ENCODE measurements around the gene ARHGEF16. TPM values are rescaled to one million over a fixed set of nuclear protein-coding genes. Genes with fewer than 3 reads are reported as not detected.

ARHGEF16 gene
- polyA plus RNA-seq, 1 of the 3 experiments (the other 2 are of a cell fraction): 0.18 TPM

- H3K9me3 ChIP-seq: no peaks in the 10 kb centered on the region
- no peaks in the 10 kb centered on the region for H3K79me2 ChIP-seq (ENCODE audit: insufficient read depth)
- H3K27me3 ChIP-seq (ENCODE audit: insufficient read depth): no peaks in the 10 kb centered on the region
- H2AFZ ChIP-seq (ENCODE audit: low read depth): no peak overlapping the region
- no peaks in the 10 kb centered on the region for H4K20me1 ChIP-seq (ENCODE audit: insufficient read depth)
- no peak overlapping the region for H3K9ac ChIP-seq
- TF ChIP-seq RFX5 (IDR thresholded peaks at IDR 0.05; ENCODE audit: low read length) (no peak), GABPA (IDR thresholded peaks at IDR 0.05; ENCODE audit: low read depth) (no peak), RAD21 (IDR thresholded peaks at IDR 0.05; ENCODE audit: low read length) (no peak), RXRA (IDR thresholded peaks at IDR 0.05; ENCODE audit: borderline replicate concordance, low read depth) (no peak), SMC3 (IDR thresholded peaks at IDR 0.05; ENCODE audit: low read depth, low read length) (no peak), JUND (IDR thresholded peaks at IDR 0.05) (no peak), RCOR1 (IDR thresholded peaks at IDR 0.05; ENCODE audit: low read length) (no peak), SIN3A (IDR thresholded peaks at IDR 0.05; ENCODE audit: borderline replicate concordance, low read depth, low read length) (no peak), EZH2phosphoT487 (IDR thresholded peaks at IDR 0.05; ENCODE audit: borderline replicate concordance, low read depth) (no peak), GATA2 (CRISPR knock-in tag; IDR thresholded peaks at IDR 0.05) (no peak), CHD2 (IDR thresholded peaks at IDR 0.05; ENCODE audit: low read length, partially characterized antibody) (no peak), CTCF (IDR thresholded peaks at IDR 0.05) (no peak), USF1 (IDR thresholded peaks at IDR 0.05; ENCODE audit: borderline replicate concordance, low read depth) (no peak), ELF1 (IDR thresholded peaks at IDR 0.05) (no peak), MXI1 (IDR thresholded peaks at IDR 0.05; ENCODE audit: low read depth, low read length) (no peak), FOXM1 (IDR thresholded peaks at IDR 0.05; ENCODE audit: low read depth) (no peak), MAX (IDR thresholded peaks at IDR 0.05; ENCODE audit: low read depth) (no peak), TEAD4 (IDR thresholded peaks at IDR 0.05; ENCODE audit: borderline replicate concordance, insufficient read depth) (no peak), FOSL2 (IDR thresholded peaks at IDR 0.05; ENCODE audit: borderline replicate concordance, low read depth) (no peak)
- H3K4me2 ChIP-seq: no peak overlapping the region
- H3K9me2 ChIP-seq: no peaks in the 10 kb centered on the region
- peaks cover 0 to 7% of the 10 kb centered on the region in 2 experiments; a peak in 2 of 4 replicates for H3K4me1 ChIP-seq (ENCODE audit: control insufficient read depth in 1 of 2, insufficient read depth in 2 of 2, low read depth in 1 of 2, low read length in 1 of 2)
- POLR2A ChIA-PET: no interaction called here
- no peaks in the 10 kb centered on the region for H3F3A ChIP-seq (replicated peaks; ENCODE audit: insufficient read depth)
- no peak overlapping the region for H3K27ac ChIP-seq (ENCODE audit: low read depth in 2 of 2, low read length in 1 of 2)
- no peak overlapping the region for H3K4me3 ChIP-seq (ENCODE audit: low read depth in 2 of 2, low read length in 1 of 2)
- no peaks in the 10 kb centered on the region for H3K36me3 ChIP-seq (replicated peaks in 1 of 2; ENCODE audit: control insufficient read depth in 1 of 2, insufficient read depth in 2 of 2, low read length in 1 of 2)
- DNase-seq: no peak
- CTCF ChIA-PET: interaction anchor here (0.9 to 4.1 kb wide), 17 partner anchors 8 to 152 kb away, joined by 3 to 99 read pairs (median 5); partner anchors contain the start of genes ARHGEF16 and MEGF6
- no CpG with 5 or more reads among the region's 25 CpGs for WGBS (ENCODE audit: low lambda C conversion rate)
Measured at GRCh38 chr1:3472088-3472850, 17.8 kb downstream of the ARHGEF16 start.

Measured in SK-N-SH (cell line).